ENCODE results near the gene WFDC10A. TPM values are rescaled to one million over a fixed set of nuclear protein-coding genes. Genes with fewer than 3 reads are reported as not detected.
A peak's percentile ranks its signal among the peaks of the same experiment; 100 is the strongest.

Gene WFDC10A
- total RNA-seq, 6 experiments from 2014 or later, result not detected

DNA sequence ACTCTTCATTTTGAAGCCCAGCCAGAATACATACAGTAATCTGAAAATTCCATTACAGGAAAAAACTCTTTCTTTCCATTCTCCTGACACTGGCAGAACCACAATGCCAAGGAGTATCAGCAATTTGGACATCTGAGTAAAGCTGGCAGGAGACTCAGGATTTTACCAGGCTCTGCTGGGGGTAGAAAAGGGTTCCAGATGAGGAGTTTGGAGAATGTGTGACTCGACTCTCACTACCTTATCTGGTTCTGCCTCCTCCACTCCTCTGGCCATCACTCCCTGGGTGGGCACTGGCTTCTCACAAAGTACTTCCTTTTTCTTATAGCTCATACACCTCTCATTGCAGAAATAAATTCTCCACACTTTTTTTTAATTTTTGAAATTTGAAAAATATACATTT is 39.8 kb upstream of the WFDC10A start:
- no peaks in the 10 kb centered on the region for H3K27me3 ChIP-seq
- H3K4me3 ChIP-seq, result no peak overlapping the region
- H3K36me3 ChIP-seq, result no peaks in the 10 kb centered on the region
- TF ChIP-seq, protein P1, sequence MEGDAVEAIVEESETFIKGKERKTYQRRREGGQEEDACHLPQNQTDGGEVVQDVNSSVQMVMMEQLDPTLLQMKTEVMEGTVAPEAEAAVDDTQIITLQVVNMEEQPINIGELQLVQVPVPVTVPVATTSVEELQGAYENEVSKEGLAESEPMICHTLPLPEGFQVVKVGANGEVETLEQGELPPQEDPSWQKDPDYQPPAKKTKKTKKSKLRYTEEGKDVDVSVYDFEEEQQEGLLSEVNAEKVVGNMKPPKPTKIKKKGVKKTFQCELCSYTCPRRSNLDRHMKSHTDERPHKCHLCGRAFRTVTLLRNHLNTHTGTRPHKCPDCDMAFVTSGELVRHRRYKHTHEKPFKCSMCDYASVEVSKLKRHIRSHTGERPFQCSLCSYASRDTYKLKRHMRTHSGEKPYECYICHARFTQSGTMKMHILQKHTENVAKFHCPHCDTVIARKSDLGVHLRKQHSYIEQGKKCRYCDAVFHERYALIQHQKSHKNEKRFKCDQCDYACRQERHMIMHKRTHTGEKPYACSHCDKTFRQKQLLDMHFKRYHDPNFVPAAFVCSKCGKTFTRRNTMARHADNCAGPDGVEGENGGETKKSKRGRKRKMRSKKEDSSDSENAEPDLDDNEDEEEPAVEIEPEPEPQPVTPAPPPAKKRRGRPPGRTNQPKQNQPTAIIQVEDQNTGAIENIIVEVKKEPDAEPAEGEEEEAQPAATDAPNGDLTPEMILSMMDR (IDR thresholded peaks at IDR 0.05), result no peak
- TF ChIP-seq POLR2A (IDR thresholded peaks at IDR 0.05), result no peak
- no peak for DNase-seq
- WGBS (ENCODE audit: insufficient coverage, low coverage, low lambda C conversion rate, missing lambda C conversion rate), result 31% methylated on average over 1 of the region's 1 CpG
- intact Hi-C loops (cut with DNase I), result loop anchor here in 1 of 2 donors (10.0 kb wide), 1 partner anchor 185 kb away; no protein-coding TSS in a partner anchor
- no peaks in the 10 kb centered on the region for H3K4me1 ChIP-seq
- no peak for ATAC-seq
- H3K27ac ChIP-seq, result no peak overlapping the region
- no peaks in the 10 kb centered on the region for H3K9me3 ChIP-seq

DNA sequence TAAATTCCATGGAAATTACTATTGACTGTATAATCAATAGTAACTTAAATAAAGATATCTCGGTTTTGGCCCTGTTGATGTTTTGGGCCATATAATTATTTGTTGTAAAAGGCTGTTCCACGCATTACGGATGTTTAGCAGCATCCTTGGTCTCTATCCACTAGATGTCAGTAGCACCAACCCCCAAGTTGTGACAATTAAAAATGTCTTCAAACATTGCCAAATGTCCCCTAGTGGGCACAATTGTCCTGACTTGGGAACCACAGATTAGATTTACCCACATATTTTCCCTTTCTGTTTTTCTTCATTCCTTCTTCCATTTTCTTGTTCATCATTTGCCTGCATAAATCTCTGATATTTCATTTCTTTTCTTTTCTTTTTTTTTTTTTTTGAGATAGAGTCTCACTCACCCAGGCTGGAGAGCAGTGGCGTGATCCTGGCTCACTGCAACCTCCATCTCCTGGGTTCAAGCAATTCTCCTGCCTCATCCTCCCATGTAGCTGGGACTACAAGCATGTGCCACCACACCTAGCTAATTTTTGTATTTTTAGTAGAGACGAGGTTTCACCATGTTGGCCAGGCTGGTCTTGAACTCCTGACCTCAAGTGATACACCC is 36.9 kb upstream of the WFDC10A start:
- Histone ChIP-seq H3K36me3 (no peaks in the 10 kb centered on the region), H3K27ac (no peak overlapping the region), H3K4me1 (no peaks in the 10 kb centered on the region), H3K9me3 (no peaks in the 10 kb centered on the region), H3K4me3 (no peak overlapping the region), H3K27me3 (no peaks in the 10 kb centered on the region)
- 30% methylated on average over 4 of the region's 5 CpGs for WGBS (ENCODE audit: insufficient coverage, low coverage, low lambda C conversion rate, missing lambda C conversion rate)
- DNase-seq (no peak), ATAC-seq (peak; percentile 77 to 89 (median 79))
- no peak for TF ChIP-seq POLR2A (IDR thresholded peaks at IDR 0.05)
- TF ChIP-seq, protein P1 (IDR thresholded peaks at IDR 0.05), result peak; percentile 67 to 79 (median 72)
- intact Hi-C loops (cut with DNase I), result loop anchor here in 1 of 2 donors (10.0 kb wide), 1 partner anchor 182 kb away; no protein-coding TSS in a partner anchor

DNA sequence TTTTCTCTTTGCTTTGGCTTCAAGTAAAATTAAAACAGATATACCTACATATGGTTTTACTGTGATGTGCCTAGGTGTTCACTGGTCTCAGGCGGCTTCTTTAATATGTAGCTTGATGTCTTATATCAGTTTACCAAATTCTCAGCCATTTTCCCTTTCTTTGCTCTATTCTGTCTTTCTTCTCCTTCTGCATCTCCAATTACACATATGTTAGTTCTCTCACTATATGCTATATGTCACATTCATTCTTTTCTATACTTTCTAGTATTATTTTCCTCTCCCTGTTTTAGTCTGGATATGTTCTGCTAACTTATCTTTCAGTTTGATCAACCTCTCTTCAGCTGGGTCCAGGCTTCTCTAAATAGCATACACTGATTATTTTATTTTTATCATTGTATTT is 36.0 kb upstream of the WFDC10A start:
- WGBS (ENCODE audit: insufficient coverage, low coverage, low lambda C conversion rate, missing lambda C conversion rate), result 83% methylated on average over 1 of the region's 1 CpG
- TF ChIP-seq, protein P1 (IDR thresholded peaks at IDR 0.05), result no peak
- TF ChIP-seq POLR2A (IDR thresholded peaks at IDR 0.05), result no peak
- Histone ChIP-seq H3K4me1 (no peaks in the 10 kb centered on the region), H3K27ac (no peak overlapping the region), H3K9me3 (no peaks in the 10 kb centered on the region), H3K27me3 (no peaks in the 10 kb centered on the region), H3K4me3 (no peak overlapping the region), H3K36me3 (no peaks in the 10 kb centered on the region)
- intact Hi-C loops (cut with DNase I), result loop anchor here in 1 of 2 donors (10.0 kb wide), 1 partner anchor 181 kb away; no protein-coding TSS in a partner anchor
- no peak for DNase-seq
- no peak for ATAC-seq

DNA sequence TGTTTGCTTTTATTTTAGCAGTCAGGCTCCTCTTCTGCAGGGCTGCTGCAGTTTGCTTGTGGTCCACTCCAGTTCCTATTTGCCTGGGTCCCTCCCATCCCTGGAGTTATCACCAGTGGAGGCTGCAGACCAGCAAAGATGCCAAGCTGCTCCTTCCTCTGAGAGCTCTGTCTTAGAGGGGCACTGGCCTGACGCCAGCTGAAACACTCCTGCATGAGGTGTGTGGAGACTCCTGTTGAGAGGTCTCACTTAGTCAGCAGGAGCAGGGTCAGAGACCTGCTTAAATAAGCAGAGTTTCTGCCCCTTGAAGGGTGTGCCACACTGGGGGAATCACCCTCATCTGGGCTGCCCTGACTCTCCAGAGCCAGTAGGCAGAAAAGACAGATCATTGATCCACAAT is 34.3 kb upstream of the WFDC10A start:
- no peak for ATAC-seq
- no peak overlapping the region for H3K27ac ChIP-seq
- intact Hi-C loops (cut with DNase I), result loop anchor here in 1 of 2 donors (10.0 kb wide), 1 partner anchor 180 kb away; no protein-coding TSS in a partner anchor
- no peak overlapping the region for H3K4me3 ChIP-seq
- H3K27me3 ChIP-seq, result no peaks in the 10 kb centered on the region
- H3K9me3 ChIP-seq, result no peaks in the 10 kb centered on the region
- no peaks in the 10 kb centered on the region for H3K36me3 ChIP-seq
- no peak for DNase-seq
- no peaks in the 10 kb centered on the region for H3K4me1 ChIP-seq
- no peak for TF ChIP-seq POLR2A (IDR thresholded peaks at IDR 0.05)
- TF ChIP-seq, protein P1 (IDR thresholded peaks at IDR 0.05), result no peak
- WGBS (ENCODE audit: insufficient coverage, low coverage, low lambda C conversion rate, missing lambda C conversion rate), result 43% methylated on average over 1 of the region's 1 CpG

All from right lobe of liver (tissue), 6 donors.